Aorta (tissue), 5 donors: ENCODE measurements around the gene GPC5. TPM values are rescaled to one million over a fixed set of nuclear protein-coding genes. Genes with fewer than 3 reads are reported as not detected.

Source experiments
- ATAC-seq: fragments of 200-7000 bp; cut with Tn5 transposase; one replicate; pipeline ENCODE4 v1.9.1; 2022; ENCODE audit warnings: moderate library complexity; ENCODE audit not compliant: low FRiP score
- DNase-seq, 2 donors: peaks; one replicate each; pipeline ENCODE4 v3.0.0-alpha.2; 2020
- H3K27ac ChIP-seq, 2 donors: one replicate each; pipeline ENCODE4 v1.5.1; 2013; ENCODE audit warnings: low read length in 2 of 2, mild to moderate bottlenecking in 2 of 2, moderate library complexity in 2 of 2, control low read depth in 1 of 2, inconsistent platforms in 1 of 2, low read depth in 1 of 2
- H3K27me3 ChIP-seq, 2 donors: one replicate each; pipeline ENCODE4 v1.6.1; 2013; ENCODE audit warnings: control low read depth in 1 of 2, low read length in 1 of 2, mild to moderate bottlenecking in 1 of 2, moderate library complexity in 1 of 2; ENCODE audit not compliant: insufficient read depth in 2 of 2, control insufficient read depth in 1 of 2
- H3K36me3 ChIP-seq, 2 donors: one replicate each; pipeline ENCODE4 v1.6.1; 2013; ENCODE audit warnings: control low read depth in 1 of 2, low read length in 1 of 2, mild to moderate bottlenecking in 1 of 2; ENCODE audit not compliant: insufficient read depth in 2 of 2, control insufficient read depth in 1 of 2
- H3K4me1 ChIP-seq, 2 donors: one replicate each; pipeline ENCODE4 v1.6.1; 2013; ENCODE audit warnings: low read length in 2 of 2, control low read depth in 1 of 2, mild to moderate bottlenecking in 1 of 2, moderate library complexity in 1 of 2; ENCODE audit not compliant: insufficient read depth in 2 of 2, control insufficient read depth in 1 of 2
- H3K4me3 ChIP-seq, 2 donors: one replicate each; pipeline ENCODE4 v1.5.1; 2013; ENCODE audit warnings: low read length in 2 of 2, control low read depth in 1 of 2, mild to moderate bottlenecking in 1 of 2
- H3K9me3 ChIP-seq: one replicate; pipeline ENCODE4 v1.6.1; 2013; ENCODE audit warnings: mild to moderate bottlenecking, low read length; ENCODE audit not compliant: control insufficient read depth
- WGBS, 2 donors: extraction: QIAGEN DNeasy Blood & Tissue Kit; methylation state at CpG; one replicate each; pipeline ENCODE4 v1.1.7; 2013; 5-methylcytosine and 5-hydroxymethylcytosine counted together
- intact Hi-C, 2 donors: fragments of 100-400 bp; cut with DNase I; formaldehyde crosslinking; loops; one replicate each; pipeline versions ENCODE4 v1.14.2 to v1.15.0; 2022
- polyA plus RNA-seq, 2 donors: library from polyadenylated mRNA; stranded (reverse); fragments of 200-250 nt; gene quantifications; one replicate each; pipeline ENCODE4 v1.2.3, GENCODE V29; 2013
- total RNA-seq, 2 donors: library from RNA; stranded (reverse); fragmentation: NEBNext Ultra II Directional; extraction: Animal tissue kit (Norgen Biotek cat#: 25700); gene quantifications; one replicate each; pipeline ENCODE4 v1.2.1, GENCODE V29; 2021
- donor health status: healthy with polysubstance abuse.
- donor health status: Bipolar disorder and iron deficiency.
- donor health status: DM: no; HTN: no; CAD: no.
- donor health status: DM: no; HTN: no; CAD: no.
- donor health status: DM: yes; HTN: yes; CAD: no.

Gene GPC5
- total and polyA plus RNA-seq, 4 donors, result 0.97 to 1.5 TPM; not detected in 2

- Histone ChIP-seq H3K27ac (no peak overlapping the region), H3K27me3 (no peaks in the 10 kb centered on the region), H3K9me3 (no peaks in the 10 kb centered on the region), H3K4me1 (no peaks in the 10 kb centered on the region), H3K4me3 (no peak overlapping the region), H3K36me3 (no peaks in the 10 kb centered on the region)
- ATAC-seq (no peak), DNase-seq (no peak)
- intact Hi-C loops, result loop anchor here in 1 of 2 donors (10.0 kb wide), 2 partner anchors 505 to 1625 kb away; partner anchors contain the start of gene GPC6
Observed at GRCh38 chr13:92719868-92720267, 1321.4 kb downstream of the GPC5 start.

GRCh38 chr13:92721620-92722019, 1323.2 kb downstream of the GPC5 start:
- Histone ChIP-seq H3K36me3 (no peaks in the 10 kb centered on the region), H3K27ac (no peak overlapping the region), H3K4me3 (no peak overlapping the region), H3K4me1 (no peaks in the 10 kb centered on the region), H3K27me3 (no peaks in the 10 kb centered on the region), H3K9me3 (no peaks in the 10 kb centered on the region)
- intact Hi-C loops, result no loop called here
- ATAC-seq (no peak), DNase-seq (no peak)

GRCh38 chr13:92727118-92727517, 1328.7 kb downstream of the GPC5 start:
- Histone ChIP-seq H3K4me1 (no peaks in the 10 kb centered on the region), H3K27ac (no peak overlapping the region), H3K36me3 (no peaks in the 10 kb centered on the region), H3K4me3 (no peak overlapping the region), H3K9me3 (no peaks in the 10 kb centered on the region), H3K27me3 (no peaks in the 10 kb centered on the region)
- DNase-seq (no peak), ATAC-seq (no peak)
- intact Hi-C loops, result no loop called here
- WGBS, 2 donors, result 91 to 93% methylated on average over 3 of the region's 3 CpGs

- intact Hi-C loops, result no loop called here
- no peak overlapping the region for H3K4me3 ChIP-seq
- H3K36me3 ChIP-seq, result no peaks in the 10 kb centered on the region
- H3K27me3 ChIP-seq, result no peaks in the 10 kb centered on the region
- no peak for ATAC-seq
- WGBS, 2 donors, result 81 to 87% methylated on average over 1 of the region's 1 CpG
- DNase-seq, result no peak
- H3K27ac ChIP-seq, result no peak overlapping the region
- H3K4me1 ChIP-seq, result no peaks in the 10 kb centered on the region
- no peaks in the 10 kb centered on the region for H3K9me3 ChIP-seq
Observed at GRCh38 chr13:92734068-92734467, 1335.6 kb downstream of the GPC5 start.

GRCh38 chr13:92734545-92734944, 1336.1 kb downstream of the GPC5 start:
- no peak overlapping the region for H3K27ac ChIP-seq
- WGBS, 2 donors, result 66 to 77% methylated on average over 1 of the region's 1 CpG
- ATAC-seq, result no peak

GRCh38 chr13:92735909-92736308, 1337.5 kb downstream of the GPC5 start:
- ATAC-seq (no peak), DNase-seq (no peak)
- Histone ChIP-seq H3K27me3 (no peaks in the 10 kb centered on the region), H3K36me3 (no peaks in the 10 kb centered on the region), H3K9me3 (no peaks in the 10 kb centered on the region), H3K27ac (no peak overlapping the region), H3K4me1 (no peaks in the 10 kb centered on the region), H3K4me3 (no peak overlapping the region)
- 96 to 99% methylated on average over 1 of the region's 1 CpG for WGBS, 2 donors
- intact Hi-C loops, result no loop called here

More at GRCh38 chr13:92734545-92734944, 1336.1 kb downstream of the GPC5 start:
- H3K9me3 ChIP-seq, result no peaks in the 10 kb centered on the region
- no peaks in the 10 kb centered on the region for H3K27me3 ChIP-seq
- H3K36me3 ChIP-seq, result no peaks in the 10 kb centered on the region
- intact Hi-C loops, result no loop called here
- no peak overlapping the region for H3K4me3 ChIP-seq
- no peak for DNase-seq
- no peaks in the 10 kb centered on the region for H3K4me1 ChIP-seq

- Histone ChIP-seq H3K36me3 (no peaks in the 10 kb centered on the region), H3K27ac (no peak overlapping the region), H3K27me3 (no peaks in the 10 kb centered on the region), H3K9me3 (no peaks in the 10 kb centered on the region), H3K4me1 (no peaks in the 10 kb centered on the region), H3K4me3 (no peak overlapping the region)
- DNase-seq (no peak), ATAC-seq (no peak)
- 93 to 94% methylated on average over 2 of the region's 2 CpGs for WGBS, 2 donors
- intact Hi-C loops, result no loop called here
Observed at GRCh38 chr13:92739306-92739818, 1340.9 kb downstream of the GPC5 start.

GRCh38 chr13:92743992-92744391, 1345.6 kb downstream of the GPC5 start:
- DNase-seq, result no peak
- no peaks in the 10 kb centered on the region for H3K36me3 ChIP-seq
- WGBS, 2 donors, result 98% methylated on average over 1 of the region's 1 CpG
- no peak overlapping the region for H3K27ac ChIP-seq
- intact Hi-C loops, result no loop called here
- no peaks in the 10 kb centered on the region for H3K4me1 ChIP-seq
- H3K27me3 ChIP-seq, result no peaks in the 10 kb centered on the region
- no peaks in the 10 kb centered on the region for H3K9me3 ChIP-seq
- H3K4me3 ChIP-seq, result no peak overlapping the region
- ATAC-seq, result no peak

- DNase-seq, result no peak
- ATAC-seq, result no peak
- Histone ChIP-seq H3K27me3 (no peaks in the 10 kb centered on the region), H3K4me1 (no peaks in the 10 kb centered on the region), H3K4me3 (no peak overlapping the region), H3K36me3 (no peaks in the 10 kb centered on the region), H3K9me3 (no peaks in the 10 kb centered on the region), H3K27ac (no peak overlapping the region)
- intact Hi-C loops, result no loop called here
Observed at GRCh38 chr13:92745258-92745657, 1346.8 kb downstream of the GPC5 start.
